Measurements from ENCODE around the gene SERPINA1.

Gene SERPINA1

DNA sequence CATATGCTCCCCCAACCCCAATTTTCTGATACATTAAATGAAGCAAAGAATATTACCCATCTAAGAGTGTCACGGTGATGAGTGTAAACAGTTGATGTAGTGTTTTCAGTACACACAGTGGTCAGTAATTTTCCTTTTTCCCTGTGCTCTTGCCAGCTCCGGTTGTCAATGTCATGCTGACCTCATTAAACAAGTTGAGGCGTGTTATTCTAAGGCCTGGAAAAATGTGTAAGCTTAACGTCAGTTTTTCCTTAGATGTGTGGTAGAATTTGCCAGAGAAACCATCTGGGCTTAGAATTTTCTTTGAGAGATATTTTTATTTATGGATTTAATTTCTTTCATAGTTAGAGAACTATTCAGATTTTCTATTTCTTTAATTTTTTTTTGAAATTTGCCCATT is 53.5 kb downstream of the SERPINA1 start:
- H3K4me3 ChIP-seq (ENCODE audit: low read depth, low read length): no peak overlapping the region
- TF ChIP-seq, protein P1, sequence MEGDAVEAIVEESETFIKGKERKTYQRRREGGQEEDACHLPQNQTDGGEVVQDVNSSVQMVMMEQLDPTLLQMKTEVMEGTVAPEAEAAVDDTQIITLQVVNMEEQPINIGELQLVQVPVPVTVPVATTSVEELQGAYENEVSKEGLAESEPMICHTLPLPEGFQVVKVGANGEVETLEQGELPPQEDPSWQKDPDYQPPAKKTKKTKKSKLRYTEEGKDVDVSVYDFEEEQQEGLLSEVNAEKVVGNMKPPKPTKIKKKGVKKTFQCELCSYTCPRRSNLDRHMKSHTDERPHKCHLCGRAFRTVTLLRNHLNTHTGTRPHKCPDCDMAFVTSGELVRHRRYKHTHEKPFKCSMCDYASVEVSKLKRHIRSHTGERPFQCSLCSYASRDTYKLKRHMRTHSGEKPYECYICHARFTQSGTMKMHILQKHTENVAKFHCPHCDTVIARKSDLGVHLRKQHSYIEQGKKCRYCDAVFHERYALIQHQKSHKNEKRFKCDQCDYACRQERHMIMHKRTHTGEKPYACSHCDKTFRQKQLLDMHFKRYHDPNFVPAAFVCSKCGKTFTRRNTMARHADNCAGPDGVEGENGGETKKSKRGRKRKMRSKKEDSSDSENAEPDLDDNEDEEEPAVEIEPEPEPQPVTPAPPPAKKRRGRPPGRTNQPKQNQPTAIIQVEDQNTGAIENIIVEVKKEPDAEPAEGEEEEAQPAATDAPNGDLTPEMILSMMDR (IDR thresholded peaks at IDR 0.05; ENCODE audit: borderline replicate concordance, insufficient read depth, low read depth, low read length): no peak

DNA sequence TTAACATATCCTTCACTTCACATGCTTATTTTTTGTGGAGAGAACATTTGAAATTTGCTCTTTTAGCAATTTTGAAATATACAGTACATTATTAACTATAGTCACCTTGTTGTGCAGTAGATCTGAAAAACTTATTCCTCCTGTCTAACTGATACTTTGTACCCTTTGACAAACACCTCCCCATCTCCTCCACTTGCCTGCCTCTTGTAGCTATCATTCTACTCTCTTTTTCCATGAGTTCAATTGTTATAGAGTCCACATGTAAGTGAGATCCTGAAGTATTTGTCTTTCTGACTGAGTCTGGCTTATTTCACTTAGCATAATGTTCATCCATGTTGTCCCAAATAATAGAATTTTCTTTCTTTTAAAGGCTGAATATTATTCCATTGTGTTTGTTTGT is 55.8 kb downstream of the SERPINA1 start:
- TF ChIP-seq, protein P1 (IDR thresholded peaks at IDR 0.05; ENCODE audit: borderline replicate concordance, insufficient read depth, low read depth, low read length): no peak
- no peak overlapping the region for H3K4me3 ChIP-seq (ENCODE audit: low read depth, low read length)

DNA sequence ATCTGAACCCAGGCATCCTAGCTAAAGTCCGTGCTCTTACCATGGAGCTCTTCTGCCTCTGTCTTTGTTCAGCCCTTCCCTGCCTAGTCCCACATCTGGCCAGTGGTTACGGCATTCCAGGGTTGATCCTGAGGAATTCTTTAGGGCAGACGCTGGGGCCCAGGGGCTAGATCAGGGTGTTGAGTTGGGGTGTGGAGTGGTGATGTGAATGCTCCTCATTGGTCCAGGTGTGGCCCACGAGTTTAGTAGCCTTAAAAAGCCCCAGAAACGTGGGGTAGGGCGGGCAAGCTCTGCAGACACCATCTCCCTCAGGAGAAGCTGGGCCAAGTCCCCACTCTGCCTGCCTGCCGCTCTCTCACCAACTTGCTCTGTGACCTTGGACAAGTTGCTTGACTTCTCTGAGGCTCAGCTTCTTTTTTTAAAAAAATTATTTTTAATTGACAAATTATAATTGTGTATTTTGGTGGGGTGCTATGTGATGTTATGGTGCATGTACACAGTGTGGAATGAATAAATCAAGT is 56.3 kb downstream of the SERPINA1 start:
- no peak overlapping the region for H3K4me3 ChIP-seq (ENCODE audit: low read depth, low read length)
- TF ChIP-seq, protein P1 (IDR thresholded peaks at IDR 0.05; ENCODE audit: borderline replicate concordance, insufficient read depth, low read depth, low read length): no peak

DNA sequence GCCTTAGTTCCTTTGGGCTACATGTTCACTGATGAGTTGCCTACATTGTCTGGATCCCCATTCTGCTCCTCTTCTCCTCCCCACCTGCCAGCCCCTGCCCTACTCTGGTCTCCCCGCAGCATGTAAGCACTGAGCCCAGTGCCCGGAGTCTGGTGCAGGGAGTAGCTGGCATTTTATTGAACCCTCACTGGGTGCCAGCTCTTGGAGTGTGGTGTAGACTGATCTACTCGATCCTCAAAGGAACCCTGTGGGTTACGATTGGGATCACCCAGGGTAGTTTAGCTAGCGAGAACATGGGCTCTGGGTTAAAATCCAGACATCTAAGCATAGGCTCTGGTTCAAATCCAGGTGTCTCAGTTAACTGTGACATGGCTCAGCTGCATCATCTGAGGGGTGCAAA is 56.9 kb downstream of the SERPINA1 start:
- no peak overlapping the region for H3K4me3 ChIP-seq (ENCODE audit: low read depth, low read length)
- TF ChIP-seq, protein P1 (IDR thresholded peaks at IDR 0.05; ENCODE audit: borderline replicate concordance, insufficient read depth, low read depth, low read length): no peak

DNA sequence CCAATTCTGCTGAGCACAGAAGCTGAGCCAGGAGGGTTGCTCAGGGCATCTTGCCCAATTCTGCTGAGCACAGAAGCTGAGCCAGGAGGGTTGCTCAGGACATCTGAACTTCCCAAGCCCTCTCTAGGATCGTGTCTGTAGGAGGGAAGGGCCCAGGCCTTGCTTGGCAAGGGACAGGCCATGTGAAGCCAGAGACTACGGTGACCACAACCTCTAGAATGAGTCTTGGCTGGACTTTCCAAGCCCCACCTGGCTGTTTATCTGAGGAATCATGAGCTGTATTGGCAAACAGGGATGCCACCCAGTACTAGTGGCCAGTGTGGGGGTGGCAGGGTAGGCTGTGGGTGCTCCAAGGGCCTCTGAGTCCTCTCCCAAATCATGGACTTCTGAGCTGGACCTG is 57.5 kb downstream of the SERPINA1 start:
- TF ChIP-seq, protein P1 (IDR thresholded peaks at IDR 0.05; ENCODE audit: borderline replicate concordance, insufficient read depth, low read depth, low read length): no peak
- no peak overlapping the region for H3K4me3 ChIP-seq (ENCODE audit: low read depth, low read length)

DNA sequence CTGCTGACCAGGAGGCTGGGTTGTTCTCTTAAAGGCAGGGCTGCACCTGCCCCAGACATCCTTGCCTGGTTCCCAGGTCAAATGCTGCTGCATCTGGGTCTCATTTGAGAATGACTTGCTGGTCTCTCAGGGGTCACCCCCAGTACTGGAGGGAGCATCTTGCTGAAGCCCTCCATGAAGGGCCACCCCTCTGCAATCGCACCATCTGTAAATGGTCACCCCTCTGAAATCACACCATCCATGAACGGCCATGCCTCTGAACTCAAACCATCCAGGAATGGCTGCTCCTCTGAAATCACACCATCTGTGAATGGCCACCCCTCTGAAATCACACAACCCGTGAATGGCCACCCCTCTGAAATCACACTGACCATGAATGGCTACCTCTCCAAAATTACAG is 58.0 kb downstream of the SERPINA1 start:
- TF ChIP-seq, protein P1 (IDR thresholded peaks at IDR 0.05; ENCODE audit: borderline replicate concordance, insufficient read depth, low read depth, low read length): no peak
- no peak overlapping the region for H3K4me3 ChIP-seq (ENCODE audit: low read depth, low read length)

DNA sequence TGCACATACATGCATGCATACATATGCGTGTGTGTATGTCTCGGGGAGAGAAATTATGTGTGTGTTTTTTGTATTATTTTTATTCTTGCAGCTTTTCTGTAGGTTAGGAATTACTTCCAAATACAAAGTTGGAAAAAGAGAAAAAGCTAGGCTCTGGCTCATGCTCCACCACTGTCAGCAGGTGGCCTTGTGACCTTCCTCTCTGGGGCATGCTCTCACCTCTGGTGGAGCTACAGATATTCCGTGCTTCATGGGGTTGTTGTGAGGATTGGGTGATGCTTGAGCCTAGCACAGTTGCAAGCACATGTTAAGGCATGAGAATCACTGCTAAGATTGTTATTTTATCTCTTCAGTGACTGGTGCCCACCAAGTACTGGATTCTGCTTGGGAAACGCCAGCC is 58.5 kb downstream of the SERPINA1 start:
- TF ChIP-seq, protein P1 (IDR thresholded peaks at IDR 0.05; ENCODE audit: borderline replicate concordance, insufficient read depth, low read depth, low read length): no peak
- no peak overlapping the region for H3K4me3 ChIP-seq (ENCODE audit: low read depth, low read length)

All from GM12875 (cell line).